PC-3 (cell line): Measurements from ENCODE around the gene TGFBI. TPM values are rescaled to one million over a fixed set of nuclear protein-coding genes. Genes with fewer than 3 reads are reported as not detected.

Source experiments
- ATAC-seq: fragments of 200-7000 bp; cut with Tn5 transposase; 2 replicates; pipeline ENCODE4 v1.9.1; 2020; ENCODE audit warnings: mild to moderate bottlenecking, moderate library complexity
- Bru-seq: library from RNA; stranded (reverse); fragments of 400-500 nt; gene quantifications from one replicate; lab custom pipeline; 2021; lab: Mats Ljungman, UMichigan
- BruChase-seq, 2 experiments: library from RNA; stranded (reverse); fragments of 400-500 nt; gene quantifications; one replicate each; lab custom pipeline; 2021; lab: Mats Ljungman, UMichigan
- BruUV-seq: library from RNA; stranded (reverse); fragments of 400-500 nt; replicated peaks from 2 replicates; lab custom pipeline; 2021; lab: Mats Ljungman, UMichigan
- CTCF ChIA-PET: fragments of 300-600 bp; sonication (Branson Sonifier 250); formaldehyde crosslinking; loops from one replicate; lab custom pipeline; 2022; ENCODE audit warnings: antibody characterized with exemption; lab: Charles Lee
- POLR2A ChIA-PET: fragments of 300-600 bp; sonication (Branson Sonifier 250); formaldehyde crosslinking; loops from one replicate; lab custom pipeline; 2022; ENCODE audit warnings: antibody characterized with exemption; ENCODE audit not compliant: unreplicated experiment; lab: Charles Lee
- DNase-seq: peaks from one replicate; pipeline ENCODE4 v3.0.0-alpha.2; 2015
- H2AFZ ChIP-seq: fragments of 300-600 bp; sonication (generic); 2 replicates; pipeline ENCODE4 v1.6.0; 2016; ENCODE audit warnings: antibody characterized with exemption, low read length
- H3F3A ChIP-seq: fragments of 300-600 bp; sonication (generic); one replicate; pipeline ENCODE4 v1.6.0; 2017; ENCODE audit warnings: antibody characterized with exemption, low read length, control low read depth, mild to moderate bottlenecking; ENCODE audit not compliant: unreplicated experiment
- H3K27ac ChIP-seq: fragments of 300-600 bp; sonication (generic); 2 replicates; pipeline ENCODE4 v1.5.1; 2016; ENCODE audit warnings: mild to moderate bottlenecking, low read length
- H3K27me3 ChIP-seq: fragments of 300-600 bp; sonication (generic); 2 replicates; pipeline ENCODE4 v1.6.1; 2016; ENCODE audit warnings: low read length, mixed read lengths
- H3K36me3 ChIP-seq: fragments of 300-600 bp; sonication (generic); 2 replicates; pipeline ENCODE4 v1.6.1; 2016; ENCODE audit warnings: low read depth, mixed run types, low read length, mixed read lengths
- H3K4me1 ChIP-seq: fragments of 300-600 bp; sonication (generic); 2 replicates; pipeline ENCODE4 v1.5.1; 2016; ENCODE audit warnings: low read length; ENCODE audit not compliant: insufficient read depth
- H3K4me2 ChIP-seq: fragments of 300-600 bp; sonication (generic); 2 replicates; pipeline ENCODE4 v1.6.0; 2016; ENCODE audit warnings: low read length
- H3K4me3 ChIP-seq: fragments of 300-600 bp; sonication (generic); 2 replicates; pipeline ENCODE4 v1.5.1; 2016; ENCODE audit warnings: mild to moderate bottlenecking, low read length, mixed read lengths
- H3K79me2 ChIP-seq: fragments of 300-600 bp; sonication (generic); 2 replicates; pipeline ENCODE4 v1.6.1; 2017; ENCODE audit warnings: low read length, mixed read lengths
- H3K9ac ChIP-seq: fragments of 300-600 bp; sonication (generic); 2 replicates; pipeline ENCODE4 v1.6.0; 2016; ENCODE audit warnings: mild to moderate bottlenecking, low read length
- H3K9me2 ChIP-seq: fragments of 300-600 bp; sonication (generic); replicated peaks from 2 replicates; pipeline ENCODE4 v1.6.1; 2016; ENCODE audit warnings: mixed run types, low read length, mixed read lengths
- H3K9me3 ChIP-seq: fragments of 300-600 bp; sonication (generic); 2 replicates; pipeline ENCODE4 v1.6.1; 2016; ENCODE audit warnings: low read length, mixed read lengths
- H4K20me1 ChIP-seq: fragments of 300-600 bp; sonication (generic); 2 replicates; pipeline ENCODE4 v1.6.1; 2016; ENCODE audit warnings: low read length, mixed read lengths
- EZH2 ChIP-seq: fragments of 300-600 bp; sonication (generic); IDR thresholded peaks from one replicate; pipeline ENCODE4 v1.6.1; 2017; ENCODE audit warnings: antibody characterized with exemption, mild to moderate bottlenecking, low read length; ENCODE audit not compliant: unreplicated experiment
- EZH2phosphoT487 ChIP-seq: fragments of 300-600 bp; sonication (generic); IDR thresholded peaks from 2 replicates; pipeline ENCODE4 v1.6.1; 2018; ENCODE audit warnings: mild to moderate bottlenecking, antibody characterized with exemption, low read length, borderline replicate concordance
- intact Hi-C: fragments of 100-400 bp; cut with micrococcal nuclease; formaldehyde crosslinking; loops from 2 replicates; pipeline ENCODE4 v1.9.0; 2023
- long read RNA-seq: library from polyadenylated mRNA; unstranded; transcript quantifications from one replicate; pipeline ENCODE4 v2.0.0, GENCODE V29; 2021; ENCODE audit not compliant: unreplicated experiment
- total RNA-seq: library from RNA; depleted of rRNA; stranded (reverse); fragments of >200 nt; gene quantifications from 2 replicates; pipeline ENCODE4 v1.2.3, GENCODE V29; 2014; rRNA removed
- TF ChIP-seq, protein P1 (sequence below): fragments of 300-600 bp; sonication (generic); conservative IDR thresholded peaks from 2 replicates; pipeline ENCODE4 v1.5.1; 2017; ENCODE audit warnings: antibody characterized with exemption, low read depth, mild to moderate bottlenecking, low read length

Gene TGFBI
- 4.5 and 4.8 TPM in 2 replicates for total RNA-seq
- not detected for Bru-seq, nascent RNA
- not detected for BruChase-seq, experiment 1, labeled RNA remaining after a 6-hour chase
- not detected for BruChase-seq, experiment 2, labeled RNA remaining after a 2-hour chase
- long read RNA-seq, partial matches to known transcripts = 0 of 1 reads
- long read RNA-seq, other reads (novel, unspliced or antisense) = 1 of 1 reads

GRCh38 chr5:136028782-136029742, at the start of gene TGFBI:
Gene TGFBI, plus strand, starts transcription at chr5:136028988. Its CDS starts 68 bp downstream, at chr5:136029056.
- peak; percentile 82 for ATAC-seq
- Histone ChIP-seq H3K9me2 (no peaks in the 10 kb centered on the region), H3K79me2 (no peaks in the 10 kb centered on the region), H3K27ac (no peak within 1 kb of the TSS), H2AFZ (0 out of 2 replicates have a peak within 1 kb of the TSS, but pooled peaks have one; percentile 45), H3K36me3 (no peaks in the 10 kb centered on the region), H3F3A (no peaks in the 10 kb centered on the region), H4K20me1 (no peaks in the 10 kb centered on the region), H3K4me2 (peak within 1 kb of the TSS; percentile 71), H3K4me3 (peak within 1 kb of the TSS; percentile 46; the same call in 1 of the 2 replicates), H3K9me3 (no peaks in the 10 kb centered on the region), H3K27me3 (peaks cover 4% of the 10 kb centered on the region), H3K4me1 (peaks cover 14% of the 10 kb centered on the region), H3K9ac (no peak within 1 kb of the TSS)
- POLR2A ChIA-PET = no interaction called here
- no peak for TF ChIP-seq EZH2
- TF ChIP-seq, protein P1, sequence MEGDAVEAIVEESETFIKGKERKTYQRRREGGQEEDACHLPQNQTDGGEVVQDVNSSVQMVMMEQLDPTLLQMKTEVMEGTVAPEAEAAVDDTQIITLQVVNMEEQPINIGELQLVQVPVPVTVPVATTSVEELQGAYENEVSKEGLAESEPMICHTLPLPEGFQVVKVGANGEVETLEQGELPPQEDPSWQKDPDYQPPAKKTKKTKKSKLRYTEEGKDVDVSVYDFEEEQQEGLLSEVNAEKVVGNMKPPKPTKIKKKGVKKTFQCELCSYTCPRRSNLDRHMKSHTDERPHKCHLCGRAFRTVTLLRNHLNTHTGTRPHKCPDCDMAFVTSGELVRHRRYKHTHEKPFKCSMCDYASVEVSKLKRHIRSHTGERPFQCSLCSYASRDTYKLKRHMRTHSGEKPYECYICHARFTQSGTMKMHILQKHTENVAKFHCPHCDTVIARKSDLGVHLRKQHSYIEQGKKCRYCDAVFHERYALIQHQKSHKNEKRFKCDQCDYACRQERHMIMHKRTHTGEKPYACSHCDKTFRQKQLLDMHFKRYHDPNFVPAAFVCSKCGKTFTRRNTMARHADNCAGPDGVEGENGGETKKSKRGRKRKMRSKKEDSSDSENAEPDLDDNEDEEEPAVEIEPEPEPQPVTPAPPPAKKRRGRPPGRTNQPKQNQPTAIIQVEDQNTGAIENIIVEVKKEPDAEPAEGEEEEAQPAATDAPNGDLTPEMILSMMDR = no peak
- no peak for TF ChIP-seq EZH2phosphoT487
- intact Hi-C loops = no loop called here
- BruUV-seq = no TSS peak
- CTCF ChIA-PET = no interaction called here
- peak; percentile 42 for DNase-seq

DNA sequence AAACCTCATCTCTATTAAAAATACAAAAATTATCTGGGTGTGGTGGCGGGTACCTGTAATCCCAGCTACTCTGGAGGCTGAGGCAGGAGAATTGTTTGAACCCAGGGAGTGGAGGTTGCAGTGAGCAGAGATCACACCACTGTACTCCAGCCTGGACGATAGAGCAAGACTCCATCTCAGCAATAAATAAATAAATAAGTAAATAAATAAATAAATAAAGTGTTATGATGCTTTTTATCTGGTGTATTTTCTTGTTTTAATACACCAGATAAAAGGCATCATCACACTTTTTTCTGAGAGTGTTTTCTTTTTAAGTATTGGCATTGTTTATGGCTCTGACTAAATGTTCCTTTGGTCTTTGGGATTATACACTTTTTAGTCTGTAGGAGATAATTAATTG, 49.8 kb upstream of the TGFBI start:
- Histone ChIP-seq H3K4me3 (no peak overlapping the region), H3K27me3 (no peaks in the 10 kb centered on the region), H3K36me3 (no peaks in the 10 kb centered on the region), H2AFZ (no peak overlapping the region), H3K9me2 (no peaks in the 10 kb centered on the region), H3K79me2 (no peaks in the 10 kb centered on the region), H3K27ac (no peak overlapping the region), H3K9ac (no peak overlapping the region), H3K9me3 (no peaks in the 10 kb centered on the region), H3F3A (no peaks in the 10 kb centered on the region), H3K4me2 (no peak overlapping the region), H4K20me1 (no peaks in the 10 kb centered on the region), H3K4me1 (no peaks in the 10 kb centered on the region)
- no peak for ATAC-seq
- BruUV-seq = no TSS peak
- POLR2A ChIA-PET = no interaction called here
- CTCF ChIA-PET = no interaction called here
- TF ChIP-seq, protein P1 = no peak
- TF ChIP-seq EZH2 = no peak
- TF ChIP-seq EZH2phosphoT487 = no peak
- intact Hi-C loops = no loop called here
- no peak for DNase-seq
